Activated CD8-positive, alpha-beta T cell treated with anti-CD3 and anti-CD28 coated beads for 36 hours (primary cell): ENCODE data around the gene TMEM81. TPM values are rescaled to one million over a fixed set of nuclear protein-coding genes. Genes with fewer than 3 reads are reported as not detected.

ENCODE experiments used
- ATAC-seq: fragments of 200-7000 bp; cut with Tn5 transposase; one replicate; pipeline ENCODE4 v1.10.0; 2021; ENCODE audit warnings: mild to moderate bottlenecking, moderate library complexity
- CTCF ChIA-PET: fragments of 350-600 bp; sonication (Branson Sonifier 250); formaldehyde crosslinking; loops from one replicate; lab custom pipeline; 2021; ENCODE audit warnings: antibody characterized with exemption; lab: Charles Lee
- POLR2A ChIA-PET: fragments of 350-600 bp; sonication (Branson Sonifier 250); formaldehyde crosslinking; loops from one replicate; lab custom pipeline; 2021; ENCODE audit warnings: antibody characterized with exemption; lab: Charles Lee
- DNase-seq: peaks from one replicate; pipeline ENCODE4 v3.0.0-alpha.2; 2020
- H3K27ac Mint-ChIP-seq: one replicate; pipeline ENCODE4 v1.8.0; 2021; ENCODE audit warnings: mild to moderate bottlenecking, mixed read lengths
- H3K27me3 Mint-ChIP-seq: one replicate; pipeline ENCODE4 v1.8.0; 2021; ENCODE audit warnings: mixed read lengths
- H3K36me3 Mint-ChIP-seq: one replicate; pipeline ENCODE4 v1.8.0; 2021; ENCODE audit warnings: low read depth, mixed read lengths
- H3K4me1 Mint-ChIP-seq: one replicate; pipeline ENCODE4 v1.8.0; 2021; ENCODE audit warnings: low read depth, mixed read lengths
- H3K4me3 Mint-ChIP-seq: one replicate; pipeline ENCODE4 v1.8.0; 2021; ENCODE audit warnings: mild to moderate bottlenecking, moderate library complexity, mixed read lengths
- H3K9me3 Mint-ChIP-seq: one replicate; pipeline ENCODE4 v1.8.0; 2021; ENCODE audit warnings: mixed read lengths
- CTCF ChIP-seq: fragments of 200-600 bp; IDR thresholded peaks from one replicate; pipeline ENCODE4 v1.8.0; 2022; ENCODE audit warnings: antibody characterized with exemption, mild to moderate bottlenecking
- intact Hi-C: fragments of 100-400 bp; cut with micrococcal nuclease; formaldehyde crosslinking; loops from one replicate; pipeline ENCODE4 v1.10.0; 2022
- total RNA-seq, 2 experiments: library from RNA; stranded (reverse); gene quantifications; one replicate each; pipeline ENCODE4 v1.2.3, GENCODE V29; 2021

Gene TMEM81
- total RNA-seq = 1 to 10 TPM; 2.5 to 2.6 TPM

GRCh38 chr1:205084360-205084759 lies at the start of gene TMEM81:
Gene TMEM81, minus strand, starts transcription at chr1:205084460. Its CDS starts 140 bp downstream, at chr1:205084320.
- no peaks in the 10 kb centered on the region for H3K9me3 Mint-ChIP-seq
- H3K36me3 Mint-ChIP-seq = peaks cover 26% of the 10 kb centered on the region
- no peaks in the 10 kb centered on the region for H3K4me1 Mint-ChIP-seq
- DNase-seq = no peak
- ChIA-PET POLR2A (no interaction called here), CTCF (interaction anchor here (1.0 to 6.1 kb wide), 2 partner anchors 22 to 242 kb away, joined by 3 to 35 read pairs; no protein-coding TSS in a partner anchor)
- H3K27me3 Mint-ChIP-seq = no peaks in the 10 kb centered on the region
- no peak within 1 kb of the TSS for H3K27ac Mint-ChIP-seq
- intact Hi-C loops = no loop called here
- no peak within 1 kb of the TSS for H3K4me3 Mint-ChIP-seq
- ATAC-seq = no peak
- TF ChIP-seq CTCF = no peak

GRCh38 chr1:205133287-205133686 lies 49.0 kb upstream of the TMEM81 start:
- H3K4me1 Mint-ChIP-seq = no peaks in the 10 kb centered on the region
- intact Hi-C loops = no loop called here
- no peak overlapping the region for H3K4me3 Mint-ChIP-seq
- H3K27ac Mint-ChIP-seq = no peak overlapping the region
- POLR2A ChIA-PET = no interaction called here
- no peaks in the 10 kb centered on the region for H3K36me3 Mint-ChIP-seq
- DNase-seq (no peak), ATAC-seq (no peak)
- no peak for TF ChIP-seq CTCF
- H3K9me3 Mint-ChIP-seq = no peaks in the 10 kb centered on the region
- no peaks in the 10 kb centered on the region for H3K27me3 Mint-ChIP-seq
- CTCF ChIA-PET = interaction anchor here (1.1 to 1.3 kb wide), 2 partner anchors 8 to 10 kb away, joined by 3 to 4 read pairs; no protein-coding TSS in a partner anchor

- intact Hi-C loops = loop anchor here (10.0 kb wide), 1 partner anchor 125 kb away; no protein-coding TSS in a partner anchor
- no peak for TF ChIP-seq CTCF
- ChIA-PET POLR2A (no interaction called here), CTCF (interaction anchor here (1.0 to 4.8 kb wide), 3 partner anchors 12 to 127 kb away, joined by 3 to 26 read pairs (median 3); no protein-coding TSS in a partner anchor)
- no peaks in the 10 kb centered on the region for H3K36me3 Mint-ChIP-seq
- ATAC-seq (no peak), DNase-seq (no peak)
- no peak overlapping the region for H3K27ac Mint-ChIP-seq
- no peaks in the 10 kb centered on the region for H3K27me3 Mint-ChIP-seq
- no peak overlapping the region for H3K4me3 Mint-ChIP-seq
- no peaks in the 10 kb centered on the region for H3K9me3 Mint-ChIP-seq
- H3K4me1 Mint-ChIP-seq = no peaks in the 10 kb centered on the region
Observed at GRCh38 chr1:205129447-205130029, 45.3 kb upstream of the TMEM81 start.

- ATAC-seq (no peak), DNase-seq (no peak)
- no peak overlapping the region for H3K4me3 Mint-ChIP-seq
- no peak overlapping the region for H3K27ac Mint-ChIP-seq
- H3K36me3 Mint-ChIP-seq = no peaks in the 10 kb centered on the region
- no peaks in the 10 kb centered on the region for H3K9me3 Mint-ChIP-seq
- intact Hi-C loops = loop anchor here (10.0 kb wide), 1 partner anchor 127 kb away; no protein-coding TSS in a partner anchor
- H3K4me1 Mint-ChIP-seq = peaks cover under 1% of the 10 kb centered on the region
- POLR2A ChIA-PET = no interaction called here
- TF ChIP-seq CTCF = no peak
- no peaks in the 10 kb centered on the region for H3K27me3 Mint-ChIP-seq
- CTCF ChIA-PET = interaction anchor here (1.2 to 4.8 kb wide), 2 partner anchors 13 to 66 kb away, joined by 3 to 26 read pairs; no protein-coding TSS in a partner anchor
Observed at GRCh38 chr1:205128050-205128449, 43.8 kb upstream of the TMEM81 start.

GRCh38 chr1:205127646-205128045 lies 43.4 kb upstream of the TMEM81 start:
- TF ChIP-seq CTCF = no peak
- ChIA-PET CTCF (interaction anchor here (4.8 kb wide), 1 partner anchor 14 kb away, joined by 26 read pairs; no protein-coding TSS in a partner anchor), POLR2A (no interaction called here)
- H3K9me3 Mint-ChIP-seq = no peaks in the 10 kb centered on the region
- no peaks in the 10 kb centered on the region for H3K27me3 Mint-ChIP-seq
- DNase-seq (no peak), ATAC-seq (no peak)
- intact Hi-C loops = loop anchor here (10.0 kb wide), 1 partner anchor 127 kb away; no protein-coding TSS in a partner anchor
- H3K27ac Mint-ChIP-seq = no peak overlapping the region
- peaks cover 3% of the 10 kb centered on the region for H3K4me1 Mint-ChIP-seq
- no peak overlapping the region for H3K4me3 Mint-ChIP-seq
- H3K36me3 Mint-ChIP-seq = no peaks in the 10 kb centered on the region
